ENCODE data around the gene ATP6V0D1. TPM values are rescaled to one million over a fixed set of nuclear protein-coding genes. Genes with fewer than 3 reads are reported as not detected.

The ATP6V0D1 gene
- total RNA-seq, 3 donors from 2014 or later (not counting 1 experiment from before 2014, with no cell fraction given), result 76.0 to 84.9 (median 83.3) TPM

DNA sequence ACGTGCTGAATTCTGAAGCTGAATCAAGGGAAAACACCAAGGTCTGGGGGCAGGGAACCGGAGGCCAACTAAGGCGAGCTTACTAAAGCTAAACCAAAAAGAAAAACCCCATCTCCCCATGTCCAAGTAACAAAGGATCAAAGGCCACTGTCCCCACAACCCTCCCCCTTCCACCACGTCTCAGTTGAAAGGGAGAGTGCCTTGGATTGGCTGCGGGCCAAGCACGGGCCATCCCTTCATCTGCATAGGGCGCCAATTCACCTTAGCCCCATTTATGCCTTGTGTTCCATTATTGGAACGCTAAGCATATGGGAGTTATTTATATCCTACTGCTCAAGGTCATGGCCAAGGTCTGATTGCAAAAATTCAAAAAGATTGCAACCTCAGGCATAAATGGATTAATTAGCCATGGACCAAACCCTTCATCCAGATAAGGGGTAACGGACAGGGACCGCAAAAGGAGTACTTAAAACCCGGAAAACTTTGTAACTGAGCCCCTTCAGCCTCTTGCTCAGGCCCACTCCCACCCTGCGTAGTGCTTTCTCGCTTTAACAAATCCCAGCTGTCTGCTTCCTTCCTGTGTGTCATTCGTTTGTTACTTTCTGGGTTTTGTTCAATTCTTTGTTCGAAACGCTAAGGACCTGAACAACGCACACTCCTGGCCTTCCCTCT lies 740 bp upstream of the ATP6V0D1 start:
- TF ChIP-seq, protein P1, sequence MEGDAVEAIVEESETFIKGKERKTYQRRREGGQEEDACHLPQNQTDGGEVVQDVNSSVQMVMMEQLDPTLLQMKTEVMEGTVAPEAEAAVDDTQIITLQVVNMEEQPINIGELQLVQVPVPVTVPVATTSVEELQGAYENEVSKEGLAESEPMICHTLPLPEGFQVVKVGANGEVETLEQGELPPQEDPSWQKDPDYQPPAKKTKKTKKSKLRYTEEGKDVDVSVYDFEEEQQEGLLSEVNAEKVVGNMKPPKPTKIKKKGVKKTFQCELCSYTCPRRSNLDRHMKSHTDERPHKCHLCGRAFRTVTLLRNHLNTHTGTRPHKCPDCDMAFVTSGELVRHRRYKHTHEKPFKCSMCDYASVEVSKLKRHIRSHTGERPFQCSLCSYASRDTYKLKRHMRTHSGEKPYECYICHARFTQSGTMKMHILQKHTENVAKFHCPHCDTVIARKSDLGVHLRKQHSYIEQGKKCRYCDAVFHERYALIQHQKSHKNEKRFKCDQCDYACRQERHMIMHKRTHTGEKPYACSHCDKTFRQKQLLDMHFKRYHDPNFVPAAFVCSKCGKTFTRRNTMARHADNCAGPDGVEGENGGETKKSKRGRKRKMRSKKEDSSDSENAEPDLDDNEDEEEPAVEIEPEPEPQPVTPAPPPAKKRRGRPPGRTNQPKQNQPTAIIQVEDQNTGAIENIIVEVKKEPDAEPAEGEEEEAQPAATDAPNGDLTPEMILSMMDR (IDR thresholded peaks at IDR 0.05), result no peak
- H3K4me3 ChIP-seq (ENCODE audit: low read length), result peak overlapping the region; percentile 87
- under 1% methylated on average over 15 of the region's 17 CpGs for WGBS (ENCODE audit: insufficient coverage)
- intact Hi-C loops (cut with micrococcal nuclease), result loop anchor here (1.0 to 5.0 kb wide), 4 partner anchors 13 to 456 kb away; partner anchors contain the start of genes CTCF and PSMB10
- no peaks in the 10 kb centered on the region for H3K9me3 ChIP-seq (ENCODE audit: control insufficient read depth, insufficient read depth, low read length)
- Mint-ChIP-seq H3K36me3 (no peaks in the 10 kb centered on the region), H3K27me3 (ENCODE audit: low read depth in 2 of 2) (no peaks in the 10 kb centered on the region), H3K4me3 (peak overlapping the region; percentile 100), H3K9me3 (no peaks in the 10 kb centered on the region), H3K4me1 (peaks cover 32 to 55% of the 10 kb centered on the region in 2 donors), H3K27ac (peak overlapping the region; percentile 100)
- peaks cover 9% of the 10 kb centered on the region for H3K36me3 ChIP-seq (ENCODE audit: control insufficient read depth, insufficient read depth, low read length)
- H3K27me3 ChIP-seq (ENCODE audit: control insufficient read depth, insufficient read depth, low read length), result no peaks in the 10 kb centered on the region
- ATAC-seq (peak in 2 of 3 donors; percentile 4), DNase-seq (peak in 1 of 2 donors; percentile 70)
- peak overlapping the region; percentile 77 for H3K27ac ChIP-seq (ENCODE audit: low read length)
- peaks cover 42% of the 10 kb centered on the region for H3K4me1 ChIP-seq (ENCODE audit: control insufficient read depth, insufficient read depth, low read length)

DNA sequence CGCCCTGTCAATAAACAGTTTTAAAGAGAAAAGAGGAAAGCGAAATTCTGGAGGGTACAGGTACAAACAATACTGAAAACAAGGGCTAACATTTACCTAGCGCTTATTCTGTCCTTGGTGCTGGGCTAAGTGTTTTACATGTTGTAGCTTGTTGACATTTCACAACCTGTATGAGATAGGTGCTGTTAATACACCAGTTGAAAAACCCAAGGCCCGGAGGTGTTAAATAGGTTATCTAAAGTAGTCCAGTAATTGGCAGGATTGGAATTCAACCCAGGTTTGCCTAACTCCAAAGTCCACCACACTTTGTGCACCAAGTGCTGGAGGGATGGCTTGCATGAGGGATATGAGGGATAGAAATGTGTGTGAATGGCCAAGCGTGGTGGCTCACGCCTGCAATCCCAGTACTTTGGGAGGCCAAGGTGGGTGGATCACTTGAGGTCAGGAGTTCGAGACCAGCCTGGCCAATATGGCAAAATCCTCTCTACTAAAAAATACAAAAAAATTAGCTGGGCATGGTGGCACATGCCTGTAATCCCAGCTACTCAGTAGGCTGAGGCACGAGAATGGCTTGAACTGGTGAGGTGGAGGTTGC lies 2.9 kb downstream of the ATP6V0D1 start:
- TF ChIP-seq, protein P1 (IDR thresholded peaks at IDR 0.05), result no peak
- no peak overlapping the region for H3K4me3 ChIP-seq (ENCODE audit: low read length)
- Mint-ChIP-seq H3K36me3 (no peaks in the 10 kb centered on the region), H3K4me1 (peaks cover 58 to 80% of the 10 kb centered on the region in 2 donors), H3K27me3 (ENCODE audit: low read depth in 2 of 2) (no peaks in the 10 kb centered on the region), H3K9me3 (no peaks in the 10 kb centered on the region), H3K4me3 (peak overlapping the region; percentile 72), H3K27ac (peak overlapping the region; percentile 64 to 100)
- DNase-seq (no peak), ATAC-seq (no peak)
- intact Hi-C loops (cut with micrococcal nuclease), result no loop called here
- no peaks in the 10 kb centered on the region for H3K36me3 ChIP-seq (ENCODE audit: control insufficient read depth, insufficient read depth, low read length)
- H3K4me1 ChIP-seq (ENCODE audit: control insufficient read depth, insufficient read depth, low read length), result peaks cover 36% of the 10 kb centered on the region
- H3K27ac ChIP-seq (ENCODE audit: low read length), result no peak overlapping the region
- no peaks in the 10 kb centered on the region for H3K27me3 ChIP-seq (ENCODE audit: control insufficient read depth, insufficient read depth, low read length)
- H3K9me3 ChIP-seq (ENCODE audit: control insufficient read depth, insufficient read depth, low read length), result no peaks in the 10 kb centered on the region
- WGBS (ENCODE audit: insufficient coverage), result 94% methylated on average over 7 of the region's 8 CpGs

DNA sequence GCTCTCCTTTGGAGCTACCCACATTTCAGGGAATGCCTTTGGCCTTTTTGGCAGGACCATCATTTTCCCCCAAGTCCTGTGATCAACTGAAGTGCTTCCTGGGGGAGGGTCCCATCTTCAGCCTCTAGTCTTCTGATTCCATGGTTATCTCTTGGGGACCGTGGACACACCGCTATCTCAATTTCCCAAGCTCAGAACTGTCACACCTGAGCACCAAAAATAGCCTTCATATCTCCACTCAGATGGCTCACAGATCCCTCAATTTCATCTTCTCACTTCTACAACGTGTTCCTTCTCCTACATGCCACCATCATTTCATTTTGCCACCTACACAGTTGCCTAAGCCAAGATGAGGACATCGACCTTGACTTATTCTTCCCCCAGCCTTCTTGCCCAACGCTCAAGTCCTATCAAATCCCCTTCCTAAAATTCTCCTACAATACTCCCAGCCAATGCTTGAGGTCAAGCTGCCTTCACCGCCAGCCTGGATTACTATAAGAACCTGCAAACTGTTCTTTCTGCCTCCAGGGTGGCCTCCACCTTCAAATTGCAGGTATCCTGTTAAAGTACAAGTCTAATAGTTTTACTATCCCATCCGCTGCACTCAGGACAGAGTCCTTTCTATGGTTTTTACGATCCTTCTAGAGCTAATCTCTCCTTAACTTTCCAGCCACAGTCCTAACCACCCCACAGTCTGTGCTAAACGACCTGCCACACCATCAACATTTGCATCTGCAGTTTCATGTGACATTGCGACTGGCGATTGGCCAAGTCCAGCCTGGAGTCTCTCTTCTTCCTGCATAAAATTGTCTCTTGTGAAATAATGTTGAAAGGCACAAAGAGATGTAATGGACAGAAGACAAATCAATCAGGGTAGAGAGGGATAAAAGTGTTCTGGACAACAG lies 6.2 kb downstream of the ATP6V0D1 start:
- Mint-ChIP-seq H3K9me3 (no peaks in the 10 kb centered on the region), H3K27me3 (ENCODE audit: low read depth in 2 of 2) (no peaks in the 10 kb centered on the region), H3K27ac (peak overlapping the region in 1 of 2 donors; percentile 44), H3K4me1 (peaks cover 57 to 77% of the 10 kb centered on the region in 2 donors), H3K4me3 (no peak overlapping the region), H3K36me3 (no peaks in the 10 kb centered on the region)
- intact Hi-C loops (cut with micrococcal nuclease), result no loop called here
- TF ChIP-seq, protein P1 (IDR thresholded peaks at IDR 0.05), result no peak
- no peak overlapping the region for H3K27ac ChIP-seq (ENCODE audit: low read length)
- H3K4me3 ChIP-seq (ENCODE audit: low read length), result no peak overlapping the region
- no peaks in the 10 kb centered on the region for H3K27me3 ChIP-seq (ENCODE audit: control insufficient read depth, insufficient read depth, low read length)
- H3K4me1 ChIP-seq (ENCODE audit: control insufficient read depth, insufficient read depth, low read length), result peaks cover 23% of the 10 kb centered on the region
- no peaks in the 10 kb centered on the region for H3K9me3 ChIP-seq (ENCODE audit: control insufficient read depth, insufficient read depth, low read length)
- H3K36me3 ChIP-seq (ENCODE audit: control insufficient read depth, insufficient read depth, low read length), result no peaks in the 10 kb centered on the region
- WGBS (ENCODE audit: insufficient coverage), result 89% methylated on average over 11 of the region's 11 CpGs
- no peak for DNase-seq
- ATAC-seq, result no peak

Data from natural killer cell (primary cell).